IPS-20b (cell line): ENCODE data around the gene LRCH3.

Experiments
- H3K27ac ChIP-seq: one replicate; pipeline ENCODE4 v1.5.1; 2013; ENCODE audit warnings: low read length
- H3K27me3 ChIP-seq: 2 replicates; pipeline ENCODE4 v1.6.1; 2013; ENCODE audit warnings: mild to moderate bottlenecking, low read length, inconsistent platforms; ENCODE audit not compliant: insufficient read depth
- H3K36me3 ChIP-seq: 2 replicates; pipeline ENCODE4 v1.6.1; 2013; ENCODE audit warnings: low read depth, mild to moderate bottlenecking, inconsistent platforms, low read length, moderate library complexity; ENCODE audit not compliant: insufficient read depth
- H3K4me1 ChIP-seq: 2 replicates; pipeline ENCODE4 v1.6.1; 2013; ENCODE audit warnings: mild to moderate bottlenecking, control low read depth, inconsistent platforms, low read length, moderate library complexity; ENCODE audit not compliant: insufficient read depth
- H3K4me3 ChIP-seq: 2 replicates; pipeline ENCODE4 v1.5.1; 2013; ENCODE audit warnings: mild to moderate bottlenecking, low read length, inconsistent platforms
- H3K9ac ChIP-seq: 2 replicates; pipeline ENCODE4 v1.6.1; 2013; ENCODE audit warnings: low read depth, mild to moderate bottlenecking, inconsistent platforms, low read length, moderate library complexity
- H3K9me3 ChIP-seq: 2 replicates; pipeline ENCODE4 v1.6.1; 2013; ENCODE audit warnings: mild to moderate bottlenecking, low read depth, low read length, inconsistent platforms; ENCODE audit not compliant: insufficient read depth

LRCH3 gene

GRCh38 chr3:197791113-197791891 lies at the start of gene LRCH3:
LRCH3 (plus strand) TSS chr3:197791254; CDS start chr3:197791279, 25 bp downstream.
- peaks cover 12% of the 10 kb centered on the region; the same call in 1 of the 2 replicates for H3K27me3 ChIP-seq
- H3K4me1 ChIP-seq, result no peaks in the 10 kb centered on the region
- H3K4me3 ChIP-seq, result peak within 1 kb of the TSS; percentile 95
- H3K27ac ChIP-seq, result peak within 1 kb of the TSS; percentile 63
- H3K9me3 ChIP-seq, result no peaks in the 10 kb centered on the region
- no peaks in the 10 kb centered on the region for H3K36me3 ChIP-seq
- H3K9ac ChIP-seq, result peak within 1 kb of the TSS; percentile 81

GRCh38 chr3:197742787-197743186 lies 48.3 kb upstream of the LRCH3 start:
- H3K9me3 ChIP-seq, result no peaks in the 10 kb centered on the region
- no peak overlapping the region for H3K27ac ChIP-seq
- no peaks in the 10 kb centered on the region for H3K27me3 ChIP-seq
- no peak overlapping the region for H3K9ac ChIP-seq
- H3K36me3 ChIP-seq, result no peaks in the 10 kb centered on the region
- peaks cover 3% of the 10 kb centered on the region; the same call in 1 of the 2 replicates for H3K4me1 ChIP-seq
- no peak overlapping the region for H3K4me3 ChIP-seq

GRCh38 chr3:197746209-197746608 lies 44.8 kb upstream of the LRCH3 start:
- H3K27me3 ChIP-seq, result peaks cover 31% of the 10 kb centered on the region
- H3K9ac ChIP-seq, result no peak overlapping the region
- H3K4me3 ChIP-seq, result no peak overlapping the region
- H3K9me3 ChIP-seq, result no peaks in the 10 kb centered on the region
- H3K36me3 ChIP-seq, result no peaks in the 10 kb centered on the region
- no peak overlapping the region for H3K27ac ChIP-seq
- H3K4me1 ChIP-seq, result peaks cover 6% of the 10 kb centered on the region

GRCh38 chr3:197746801-197747237 lies 44.2 kb upstream of the LRCH3 start:
- peaks cover 38% of the 10 kb centered on the region for H3K27me3 ChIP-seq
- no peaks in the 10 kb centered on the region for H3K9me3 ChIP-seq
- H3K36me3 ChIP-seq, result no peaks in the 10 kb centered on the region
- H3K27ac ChIP-seq, result no peak overlapping the region
- H3K9ac ChIP-seq, result no peak overlapping the region
- H3K4me3 ChIP-seq, result no peak overlapping the region
- H3K4me1 ChIP-seq, result peaks cover 6% of the 10 kb centered on the region

GRCh38 chr3:197748597-197749314 lies 42.3 kb upstream of the LRCH3 start:
- H3K36me3 ChIP-seq, result no peaks in the 10 kb centered on the region
- peak overlapping the region; percentile 52; the same call in 1 of the 2 replicates for H3K9ac ChIP-seq
- H3K9me3 ChIP-seq, result no peaks in the 10 kb centered on the region
- H3K4me3 ChIP-seq, result peak overlapping the region; percentile 71
- H3K27ac ChIP-seq, result no peak overlapping the region
- H3K27me3 ChIP-seq, result peaks cover 49% of the 10 kb centered on the region
- peaks cover 6% of the 10 kb centered on the region for H3K4me1 ChIP-seq

GRCh38 chr3:197749315-197749600 lies 41.8 kb upstream of the LRCH3 start:
- H3K27me3 ChIP-seq, result peaks cover 49% of the 10 kb centered on the region

GRCh38 chr3:197749601-197750395 lies 41.3 kb upstream of the LRCH3 start, which contains the start of gene FYTTD1:
FYTTD1 (plus strand) TSS chr3:197749883; CDS start chr3:197749972, 89 bp downstream.
- H3K9ac ChIP-seq, result peak within 1 kb of the TSS; percentile 52; the same call in 1 of the 2 replicates
- H3K4me1 ChIP-seq, result peaks cover 6% of the 10 kb centered on the region
- peak within 1 kb of the TSS; percentile 71 for H3K4me3 ChIP-seq
- no peaks in the 10 kb centered on the region for H3K9me3 ChIP-seq
- H3K36me3 ChIP-seq, result no peaks in the 10 kb centered on the region
- H3K27me3 ChIP-seq, result peaks cover 49% of the 10 kb centered on the region
- H3K27ac ChIP-seq, result no peak within 1 kb of the TSS

More at GRCh38 chr3:197749315-197749600, 41.8 kb upstream of the LRCH3 start:
- Histone ChIP-seq H3K4me1 (peaks cover 6% of the 10 kb centered on the region), H3K27ac (no peak overlapping the region), H3K9ac (peak overlapping the region; percentile 52; the same call in 1 of the 2 replicates), H3K9me3 (no peaks in the 10 kb centered on the region), H3K4me3 (peak overlapping the region; percentile 71), H3K36me3 (no peaks in the 10 kb centered on the region)

- Histone ChIP-seq H3K27ac (no peak overlapping the region), H3K27me3 (peaks cover 49% of the 10 kb centered on the region), H3K36me3 (no peaks in the 10 kb centered on the region), H3K4me3 (peak overlapping the region; percentile 71), H3K9ac (peak overlapping the region; percentile 52; the same call in 1 of the 2 replicates), H3K4me1 (peaks cover 6% of the 10 kb centered on the region), H3K9me3 (no peaks in the 10 kb centered on the region)
Observed at GRCh38 chr3:197750396-197750831, 40.6 kb upstream of the LRCH3 start.

GRCh38 chr3:197750858-197751737 lies 40.0 kb upstream of the LRCH3 start:
- Histone ChIP-seq H3K4me1 (peaks cover 6% of the 10 kb centered on the region), H3K4me3 (peak overlapping the region; percentile 71), H3K9ac (peak overlapping the region; percentile 52; the same call in 1 of the 2 replicates), H3K36me3 (no peaks in the 10 kb centered on the region), H3K27ac (no peak overlapping the region), H3K9me3 (no peaks in the 10 kb centered on the region), H3K27me3 (peaks cover 49% of the 10 kb centered on the region)

- no peak overlapping the region for H3K4me3 ChIP-seq
- no peak overlapping the region for H3K27ac ChIP-seq
- H3K9me3 ChIP-seq, result no peaks in the 10 kb centered on the region
- H3K4me1 ChIP-seq, result peaks cover 3% of the 10 kb centered on the region; the same call in 1 of the 2 replicates
- H3K27me3 ChIP-seq, result peaks cover 49% of the 10 kb centered on the region
- H3K36me3 ChIP-seq, result no peaks in the 10 kb centered on the region
- H3K9ac ChIP-seq, result no peak overlapping the region
Observed at GRCh38 chr3:197752107-197752506, 38.9 kb upstream of the LRCH3 start.
